Esophagus muscularis mucosa (tissue), 4 donors: ENCODE results near the gene MRPL55. TPM values are rescaled to one million over a fixed set of nuclear protein-coding genes. Genes with fewer than 3 reads are reported as not detected.

Experiments
- small RNA-seq, 3 donors: library from RNA; depleted of rRNA; stranded (forward); fragments of <200 nt; gene quantifications; one replicate each; pipeline ENCODE3, GENCODE V24; 2016
- total RNA-seq, 4 donors: library from RNA; depleted of rRNA; stranded (reverse); fragments of >200 nt; gene quantifications; one replicate each; pipeline versions ENCODE4 v1.1.0 to v1.2.1, GENCODE V29; 2016

MRPL55 gene
- total RNA-seq, 4 donors from 2014 or later: 52.3 to 64.9 (median 60.1) TPM

Small RNAs within 50 kb of the gene (small RNA-seq; reads per million reads assigned to genes)
- gene AL359510.1: 0 reads per million in 3 donors

Other genes with a start within 250 kb of the MRPL55 start
- gene WNT9A, start 161.4 kb downstream of the MRPL55 start, total RNA-seq: 10 to 100 TPM in 3 of 4 donors, 1 to 10 TPM in 1; 7.5 to 18.1 (median 14.4) TPM
- gene WNT3A, start 102.3 kb downstream of the MRPL55 start, total RNA-seq: not detected
- 100 to 1,000 TPM; 238 to 392 (median 346) TPM for gene ARF1, start 26.6 kb downstream of the MRPL55 start, total RNA-seq
- gene C1orf35, start 6.0 kb downstream of the MRPL55 start, total RNA-seq: 10 to 100 TPM; 11.2 to 24.3 (median 11.9) TPM
- gene GUK1, start 31.0 kb upstream of the MRPL55 start, total RNA-seq: 100 to 1,000 TPM; 292 to 354 (median 305) TPM
- gene GJC2, start 40.6 kb upstream of the MRPL55 start, total RNA-seq: 10 to 100 TPM in 1 of 4 donors, 1 to 10 TPM in 3; 6.0 to 11.3 (median 7.8) TPM
- gene IBA57, start 56.5 kb upstream of the MRPL55 start, total RNA-seq: 10 to 100 TPM in 1 of 4 donors, 1 to 10 TPM in 3; 3.7 to 11.8 (median 6.6) TPM
- 10 to 100 TPM; 12.6 to 31.4 (median 17.8) TPM for gene OBSCN, start 98.7 kb upstream of the MRPL55 start, total RNA-seq